ENCODE results near the gene ZNF823.
A peak's percentile ranks its signal among the peaks of the same experiment; 100 is the strongest.

ZNF823 gene

GRCh38 chr19:11736696-11737095 lies 2.0 kb downstream of the ZNF823 start:
- no peak for DNase-seq

- DNase-seq: no peak
Measured at GRCh38 chr19:11735375-11735774, 3.4 kb downstream of the ZNF823 start.

- DNase-seq: no peak
Measured at GRCh38 chr19:11729586-11729985, 9.2 kb downstream of the ZNF823 start.

GRCh38 chr19:11722414-11722813 lies 16.3 kb downstream of the ZNF823 start:
- no peak for DNase-seq

GRCh38 chr19:11721681-11722080 lies 17.1 kb downstream of the ZNF823 start:
- DNase-seq: no peak

- no peak for DNase-seq
Measured at GRCh38 chr19:11710313-11710712, 28.4 kb downstream of the ZNF823 start.

- no peak for DNase-seq
Measured at GRCh38 chr19:11708457-11708856, 30.3 kb downstream of the ZNF823 start.

- no peak for DNase-seq
Measured at GRCh38 chr19:11705474-11705873, 33.3 kb downstream of the ZNF823 start.

GRCh38 chr19:11704626-11705025 lies 34.1 kb downstream of the ZNF823 start:
- no peak for DNase-seq

GRCh38 chr19:11699931-11700794 lies 38.6 kb downstream of the ZNF823 start:
- no peak for DNase-seq

GRCh38 chr19:11698231-11698630 lies 40.5 kb downstream of the ZNF823 start:
- DNase-seq: no peak

GRCh38 chr19:11697284-11697855 lies 41.4 kb downstream of the ZNF823 start:
- DNase-seq: no peak

- DNase-seq: peak; percentile 31
Measured at GRCh38 chr19:11694533-11695439, 44.0 kb downstream of the ZNF823 start.

GRCh38 chr19:11693505-11694499 lies 44.9 kb downstream of the ZNF823 start:
- DNase-seq: no peak

GRCh38 chr19:11692127-11692790 lies 46.5 kb downstream of the ZNF823 start:
- no peak for DNase-seq

- no peak for DNase-seq
Measured at GRCh38 chr19:11685676-11686650, 52.8 kb downstream of the ZNF823 start.

GRCh38 chr19:11684987-11685675 lies 53.6 kb downstream of the ZNF823 start:
- DNase-seq: no peak

- no peak for DNase-seq
Measured at GRCh38 chr19:11680689-11681302, 58.0 kb downstream of the ZNF823 start.

GRCh38 chr19:11678504-11678903 lies 60.2 kb downstream of the ZNF823 start:
- no peak for DNase-seq
